Breast epithelium (tissue), 3 donors: ENCODE data around the gene PITRM1.

Experiments
- CTCF ChIP-seq, 3 donors: fragments of 450-650 bp; IDR thresholded peaks; one replicate each; pipeline ENCODE4 v1.5.1; 2016 to 2017; ENCODE audit warnings: antibody characterized with exemption in 3 of 3, mild to moderate bottlenecking in 3 of 3, moderate library complexity in 3 of 3
- POLR2A ChIP-seq: fragments of 450-650 bp; IDR thresholded peaks from one replicate; pipeline ENCODE4 v1.6.1; 2016; ENCODE audit warnings: antibody characterized with exemption, mild to moderate bottlenecking, moderate library complexity

GRCh38 chr10:3142146-3142875 is 30.3 kb downstream of the PITRM1 start:
- TF ChIP-seq POLR2A (no peak), CTCF (IDR thresholded peaks at IDR 0.05) (no peak)
